ENCODE data around the gene ILF2.

DNA sequence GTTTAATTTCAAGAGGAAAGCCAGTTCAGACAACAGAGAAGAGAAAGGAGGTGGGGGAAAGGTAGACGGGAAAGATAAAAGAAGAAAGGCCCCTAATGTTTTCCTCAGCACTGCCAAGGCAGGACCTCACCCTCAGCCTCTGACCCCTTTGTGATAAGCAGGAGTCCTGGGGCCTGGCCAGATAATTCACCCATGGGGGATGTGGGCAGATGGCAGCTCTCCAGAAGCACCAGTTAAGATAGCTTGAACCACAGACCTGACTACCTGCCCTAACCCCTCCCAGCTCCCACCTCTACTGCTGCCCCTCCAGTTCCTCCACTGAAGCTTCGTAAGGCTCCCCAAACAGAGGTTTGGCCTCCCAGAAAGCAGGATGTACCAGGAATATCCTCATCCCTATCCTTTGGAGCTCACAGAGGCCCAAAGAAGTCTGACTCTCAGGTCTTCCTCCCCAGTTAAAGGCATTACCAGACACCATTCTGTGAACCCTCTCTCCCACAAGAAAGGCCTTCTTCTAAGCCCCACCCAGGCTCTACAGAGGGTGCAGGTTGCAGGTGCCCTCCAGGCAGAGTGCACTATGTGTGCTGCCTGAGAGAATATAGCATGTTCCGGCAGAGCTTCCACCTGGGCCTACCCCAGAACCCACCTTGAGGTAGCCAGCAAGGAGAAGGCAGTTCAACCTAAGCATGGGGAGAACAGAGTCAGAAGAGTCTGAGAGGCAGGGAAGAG is 21.5 kb downstream of the ILF2 start:
- TF ChIP-seq, protein P1, sequence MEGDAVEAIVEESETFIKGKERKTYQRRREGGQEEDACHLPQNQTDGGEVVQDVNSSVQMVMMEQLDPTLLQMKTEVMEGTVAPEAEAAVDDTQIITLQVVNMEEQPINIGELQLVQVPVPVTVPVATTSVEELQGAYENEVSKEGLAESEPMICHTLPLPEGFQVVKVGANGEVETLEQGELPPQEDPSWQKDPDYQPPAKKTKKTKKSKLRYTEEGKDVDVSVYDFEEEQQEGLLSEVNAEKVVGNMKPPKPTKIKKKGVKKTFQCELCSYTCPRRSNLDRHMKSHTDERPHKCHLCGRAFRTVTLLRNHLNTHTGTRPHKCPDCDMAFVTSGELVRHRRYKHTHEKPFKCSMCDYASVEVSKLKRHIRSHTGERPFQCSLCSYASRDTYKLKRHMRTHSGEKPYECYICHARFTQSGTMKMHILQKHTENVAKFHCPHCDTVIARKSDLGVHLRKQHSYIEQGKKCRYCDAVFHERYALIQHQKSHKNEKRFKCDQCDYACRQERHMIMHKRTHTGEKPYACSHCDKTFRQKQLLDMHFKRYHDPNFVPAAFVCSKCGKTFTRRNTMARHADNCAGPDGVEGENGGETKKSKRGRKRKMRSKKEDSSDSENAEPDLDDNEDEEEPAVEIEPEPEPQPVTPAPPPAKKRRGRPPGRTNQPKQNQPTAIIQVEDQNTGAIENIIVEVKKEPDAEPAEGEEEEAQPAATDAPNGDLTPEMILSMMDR (IDR thresholded peaks at IDR 0.05), result no peak
- no peak for TF ChIP-seq EZH2 (IDR thresholded peaks at IDR 0.05; ENCODE audit: borderline replicate concordance, insufficient read depth, low read depth, low read length, poor library complexity, severe bottlenecking)

Measured in B cell (primary cell).